Measurements from ENCODE around the gene TSPAN13. TPM values are rescaled to one million over a fixed set of nuclear protein-coding genes. Genes with fewer than 3 reads are reported as not detected.
"Not testable (repeated sequence)": the region's sequence is repeated elsewhere in the genome, so short reads cannot be mapped to it uniquely, and the experiment has no call there.

Gene TSPAN13
- polyA plus RNA-seq, 4 donors = 24.3 to 34.3 (median 27.0) TPM

GRCh38 chr7:16739863-16740622 lies 13.5 kb upstream of the TSPAN13 start:
- no peak for DNase-seq (ENCODE audit: low read depth in 4 of 4, low spot score in 2 of 4)

DNA sequence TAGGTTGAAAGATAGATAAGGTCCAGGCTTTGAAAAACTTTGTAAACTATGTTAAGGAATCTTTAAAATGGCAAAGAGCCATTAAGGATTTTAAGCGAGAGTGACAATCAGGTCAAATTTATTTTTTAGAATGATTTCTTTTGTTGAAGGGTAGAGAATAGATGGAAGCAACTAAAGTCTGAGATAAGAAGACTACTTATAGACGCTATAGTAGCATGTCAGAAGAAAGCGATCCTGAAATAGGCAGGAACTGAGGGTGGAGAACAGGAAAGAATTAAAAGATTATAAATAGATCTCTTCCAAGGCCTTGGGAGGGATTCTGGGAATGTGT lies 13.0 kb upstream of the TSPAN13 start:
- no peak for DNase-seq (ENCODE audit: low read depth in 4 of 4, low spot score in 2 of 4)

GRCh38 chr7:16740996-16741395 lies 12.6 kb upstream of the TSPAN13 start:
- DNase-seq (ENCODE audit: low read depth in 4 of 4, low spot score in 2 of 4) = no peak

GRCh38 chr7:16741676-16742075 lies 11.9 kb upstream of the TSPAN13 start:
- DNase-seq (ENCODE audit: low read depth in 4 of 4, low spot score in 2 of 4) = no peak

DNA sequence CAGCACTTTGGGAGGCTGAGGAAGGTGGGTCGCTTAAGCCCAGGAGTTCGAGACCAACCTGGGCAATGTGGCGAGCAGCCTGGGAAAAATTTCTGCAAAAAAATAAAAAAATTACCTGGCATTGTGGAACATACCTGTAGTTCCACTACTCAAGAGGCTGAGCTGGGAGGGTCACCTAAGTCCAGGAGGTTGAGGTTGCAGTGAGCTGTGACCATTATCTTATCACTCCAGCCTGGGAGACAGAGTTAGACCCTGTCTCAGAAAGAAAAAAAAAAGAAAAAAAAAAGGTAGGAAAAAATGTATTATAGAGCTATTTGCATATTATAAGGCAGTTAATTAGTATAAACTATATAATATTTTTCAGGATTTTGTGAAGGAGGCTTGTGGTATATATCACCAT lies 11.0 kb upstream of the TSPAN13 start:
- no peak for DNase-seq (ENCODE audit: low read depth in 4 of 4, low spot score in 2 of 4)

GRCh38 chr7:16743236-16743635 lies 10.3 kb upstream of the TSPAN13 start:
- no peak for DNase-seq (ENCODE audit: low read depth in 4 of 4, low spot score in 2 of 4)

GRCh38 chr7:16744518-16745250 lies 8.9 kb upstream of the TSPAN13 start:
- no peak for DNase-seq (ENCODE audit: low read depth in 4 of 4, low spot score in 2 of 4)

DNA sequence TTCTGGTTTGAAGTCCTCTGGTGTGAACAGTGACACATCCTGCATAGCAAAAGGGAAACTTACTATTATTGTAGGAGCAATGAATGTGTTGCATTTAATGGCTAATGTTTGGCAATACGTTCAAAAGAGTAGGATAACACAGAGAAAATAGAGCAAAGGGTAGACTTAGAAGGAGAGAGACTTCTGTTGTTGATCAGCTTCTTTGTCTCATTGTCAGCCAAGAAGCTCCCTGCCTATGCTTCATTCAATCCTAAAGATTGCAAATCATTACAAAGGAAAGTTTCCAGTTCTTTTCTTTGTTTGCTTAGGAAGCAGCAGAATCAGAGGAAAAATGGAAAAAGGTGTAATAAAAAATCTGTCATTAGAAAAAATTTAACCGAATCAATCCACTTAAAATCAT lies 7.9 kb upstream of the TSPAN13 start:
- DNase-seq (ENCODE audit: low read depth in 4 of 4, low spot score in 2 of 4) = no peak

- no peak for DNase-seq (ENCODE audit: low read depth in 4 of 4, low spot score in 2 of 4)
Measured at GRCh38 chr7:16747102-16747501, 6.5 kb upstream of the TSPAN13 start.

DNA sequence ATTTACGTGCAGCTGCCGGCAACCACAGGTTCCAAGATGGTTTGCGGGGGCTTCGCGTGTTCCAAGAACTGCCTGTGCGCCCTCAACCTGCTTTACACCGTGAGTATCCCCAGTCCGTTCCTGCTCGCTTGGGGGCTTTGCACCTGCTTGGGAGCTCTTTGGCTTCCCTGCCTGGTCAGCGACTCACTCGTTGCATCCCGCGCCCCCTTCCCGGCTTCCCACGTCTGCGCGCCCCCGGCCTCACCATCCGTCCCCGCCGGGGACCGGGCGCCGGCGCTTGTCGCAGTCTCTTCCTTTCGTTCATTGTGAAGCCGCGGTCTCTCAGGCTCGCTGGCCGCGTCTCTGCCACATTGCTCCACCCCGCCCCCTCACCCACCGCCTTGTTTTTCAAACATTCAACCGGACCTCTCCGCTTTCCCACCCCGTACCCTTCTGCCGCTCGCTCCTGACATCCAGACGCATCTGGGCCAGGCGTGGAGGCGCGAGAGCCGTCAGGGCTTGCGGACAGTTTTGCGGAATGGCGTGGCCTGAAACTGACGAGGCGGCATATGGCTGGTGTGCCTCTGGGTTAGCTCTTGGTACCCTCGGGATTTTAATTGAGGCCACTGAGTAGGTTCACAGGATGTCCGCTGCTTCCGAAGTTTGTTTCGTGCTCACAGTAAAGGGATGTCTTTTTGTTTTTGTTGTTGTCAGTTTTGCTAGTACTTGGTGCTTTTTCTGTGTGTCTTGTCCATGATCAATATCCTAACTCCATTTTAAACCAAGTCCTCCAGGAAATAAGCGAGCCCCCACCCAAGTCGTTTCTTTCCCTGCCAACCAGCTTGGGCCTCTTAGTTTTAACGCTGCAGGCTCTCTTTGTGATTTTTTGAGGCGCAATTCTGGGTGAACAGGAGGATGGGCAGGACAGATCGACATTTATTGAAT lies 639 bp downstream of the TSPAN13 start:
- peak in 1 of 4 donors; percentile 39 for DNase-seq (ENCODE audit: low read depth in 4 of 4, low spot score in 2 of 4)

- DNase-seq (ENCODE audit: low read depth in 4 of 4, low spot score in 2 of 4) = no peak
Measured at GRCh38 chr7:16754856-16755317, 1.3 kb downstream of the TSPAN13 start.

DNA sequence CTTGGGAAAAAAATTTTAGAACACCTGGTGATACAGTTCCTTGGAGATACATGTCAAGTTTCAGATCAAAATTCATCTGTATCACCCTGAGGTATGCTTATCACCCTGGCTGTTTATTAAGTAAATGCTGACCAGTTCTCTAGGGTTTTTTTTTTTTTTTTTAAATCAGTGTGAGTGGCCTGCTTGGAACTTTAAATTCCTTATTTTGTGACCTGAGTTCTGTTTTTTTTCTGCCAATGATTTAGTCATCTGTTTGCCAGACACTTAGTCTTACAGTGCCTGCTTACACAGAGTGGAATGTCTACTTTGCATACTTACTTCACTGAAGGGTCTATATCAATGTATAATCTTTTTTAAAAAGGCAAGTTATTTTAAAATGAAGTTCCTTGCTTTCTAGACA lies 1.8 kb downstream of the TSPAN13 start:
- no peak for DNase-seq (ENCODE audit: low read depth in 4 of 4, low spot score in 2 of 4)

- DNase-seq (ENCODE audit: low read depth in 4 of 4, low spot score in 2 of 4) = no peak
Measured at GRCh38 chr7:16758036-16758435, 4.5 kb downstream of the TSPAN13 start.

DNA sequence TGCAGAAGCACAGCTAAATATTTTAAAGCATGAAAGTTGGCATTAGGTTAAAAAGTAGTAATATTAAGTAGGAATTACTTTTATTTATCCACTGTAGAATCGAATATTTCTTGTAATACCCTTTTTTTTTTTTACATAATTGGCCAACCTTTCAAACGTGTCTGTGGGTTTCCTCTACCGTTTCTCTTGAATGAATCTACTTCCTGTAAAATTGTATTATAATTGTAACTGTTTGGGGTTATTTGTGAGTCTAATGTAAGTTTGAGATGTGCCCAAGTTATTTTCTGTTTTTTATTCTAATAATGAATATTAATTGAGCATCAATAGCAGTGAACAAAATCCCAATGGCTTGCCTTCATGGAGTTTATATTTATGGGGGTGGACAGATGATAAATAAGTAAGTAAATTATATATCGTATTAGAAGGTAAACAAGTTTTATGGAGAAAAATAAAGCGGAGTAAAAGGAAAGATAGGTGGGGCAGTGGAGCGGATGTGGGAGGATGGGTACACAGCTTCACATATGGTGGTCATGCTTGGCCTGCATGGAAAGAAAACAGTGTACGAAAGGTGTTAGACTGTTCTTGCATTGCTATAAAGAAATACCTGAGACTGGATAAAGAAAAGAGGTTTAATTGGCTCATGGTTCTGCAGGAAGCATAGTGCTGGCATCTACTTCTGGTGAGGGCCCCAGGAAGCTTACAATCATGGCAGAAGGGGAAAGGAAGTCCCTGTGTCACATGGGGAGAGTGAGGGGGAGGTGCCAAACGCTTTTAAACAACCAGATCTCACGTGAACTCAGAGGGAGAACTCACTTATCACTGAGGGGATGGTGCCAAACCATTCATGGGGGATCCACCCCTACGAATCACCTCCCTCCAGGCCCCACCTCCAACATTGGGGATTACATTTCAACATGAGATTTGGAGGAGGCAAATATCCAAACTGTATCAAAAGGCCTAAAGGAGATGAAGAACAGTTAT lies 5.4 kb downstream of the TSPAN13 start:
- DNase-seq (ENCODE audit: low read depth in 4 of 4, low spot score in 2 of 4) = no peak

DNA sequence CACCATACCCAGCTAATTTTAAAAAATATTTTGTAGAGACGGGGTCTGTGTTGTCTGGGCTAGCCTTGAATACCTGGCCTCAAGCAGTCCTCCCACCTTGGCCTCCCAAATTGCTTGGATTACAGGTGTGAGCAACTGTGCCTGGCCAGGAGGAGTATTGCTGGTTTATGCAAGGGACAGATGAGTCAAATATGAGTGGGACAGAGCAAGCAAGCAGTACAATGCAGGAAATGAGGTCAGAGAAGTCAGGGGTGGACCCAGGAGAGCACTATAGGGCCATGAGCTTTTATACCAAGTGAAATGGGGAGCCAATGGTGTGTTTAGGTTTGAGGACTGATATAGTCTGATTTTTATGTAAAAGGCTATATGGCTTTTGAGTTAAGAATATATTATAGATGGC lies 6.3 kb downstream of the TSPAN13 start:
- DNase-seq (ENCODE audit: low read depth in 4 of 4, low spot score in 2 of 4) = no peak

- no peak for DNase-seq (ENCODE audit: low read depth in 4 of 4, low spot score in 2 of 4)
Measured at GRCh38 chr7:16762177-16762576, 8.6 kb downstream of the TSPAN13 start.

GRCh38 chr7:16764942-16765341 lies 11.4 kb downstream of the TSPAN13 start:
- DNase-seq (ENCODE audit: low read depth in 4 of 4, low spot score in 2 of 4) = no peak

- DNase-seq (ENCODE audit: low read depth in 4 of 4, low spot score in 2 of 4) = no peak
Measured at GRCh38 chr7:16765436-16765859, 11.9 kb downstream of the TSPAN13 start.

DNA sequence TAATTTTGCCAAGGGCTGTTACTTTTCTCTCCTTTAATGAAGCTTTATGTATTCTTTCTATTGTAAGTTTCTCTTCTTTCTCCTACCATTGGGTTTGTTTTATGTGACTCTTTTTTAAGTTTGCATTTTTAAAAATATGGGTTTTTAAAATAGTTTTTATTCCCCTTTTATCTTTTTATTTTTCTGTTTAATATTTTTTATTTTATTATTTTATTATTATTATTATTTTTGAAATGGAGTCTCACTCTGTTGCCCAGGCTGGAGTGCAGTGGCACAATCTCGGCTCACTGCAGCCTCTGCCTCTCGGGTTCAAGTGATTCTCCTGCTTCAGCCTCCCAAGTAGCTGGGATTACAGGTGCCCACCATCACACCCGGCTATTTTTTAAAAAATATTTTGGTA lies 16.4 kb downstream of the TSPAN13 start:
- DNase-seq (ENCODE audit: low read depth in 4 of 4, low spot score in 2 of 4) = not testable (repeated sequence)

Data from left renal cortex interstitium (tissue), 4 donors.